ENCODE results near the gene CALML4. TPM values are rescaled to one million over a fixed set of nuclear protein-coding genes. Genes with fewer than 3 reads are reported as not detected.
"Not testable (repeated sequence)": the region's sequence is repeated elsewhere in the genome, so short reads cannot be mapped to it uniquely, and the experiment has no call there.

Gene CALML4
- total RNA-seq, 1 experiment from 2014 or later: 12.6 TPM

DNA sequence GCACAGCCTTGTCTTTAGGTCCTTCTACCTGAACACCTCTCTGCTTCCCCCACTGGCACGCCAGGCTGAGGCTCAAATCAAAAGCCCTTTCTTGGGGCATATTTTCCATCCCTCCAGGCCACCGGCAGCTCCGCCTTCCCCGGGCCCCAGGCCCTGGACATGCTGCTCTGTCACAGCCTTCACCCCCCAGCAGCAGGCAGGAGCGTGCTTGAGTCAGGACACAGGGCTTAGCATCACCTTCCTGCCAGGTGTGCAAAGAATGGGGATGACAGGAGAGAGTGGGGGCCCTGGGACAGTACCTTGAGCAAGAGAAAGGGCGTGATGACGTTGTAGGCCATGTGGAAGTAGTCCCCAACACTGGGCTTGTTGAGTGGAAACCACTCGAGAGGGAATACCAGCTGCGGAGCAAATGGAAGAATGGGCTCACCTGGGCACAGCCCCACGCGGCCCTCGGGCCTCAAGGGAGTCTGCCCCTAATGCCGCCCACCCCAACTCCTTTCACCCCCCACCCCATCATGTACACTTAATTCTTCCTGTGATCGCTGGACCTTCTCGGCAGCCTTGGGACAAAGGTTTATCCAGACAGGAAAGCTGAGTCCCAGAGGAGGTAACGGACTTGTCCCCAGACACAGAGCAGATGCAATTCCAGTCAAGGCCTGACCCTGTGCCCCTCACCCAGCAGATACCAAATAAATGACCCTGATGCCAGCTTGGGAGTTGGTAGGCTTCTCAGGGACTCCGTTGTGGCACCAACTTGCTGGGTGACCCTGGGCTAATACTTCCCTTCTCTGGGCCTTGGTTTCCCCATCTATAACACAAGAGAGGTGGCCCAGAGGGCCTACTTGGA lies 9.1 kb upstream of the CALML4 start:
- Histone ChIP-seq H3K4me2 (no peak overlapping the region), H3F3A (ENCODE audit: insufficient read depth, low read depth) (no peaks in the 10 kb centered on the region), H3K4me3 (no peak overlapping the region), H3K9me2 (ENCODE audit: insufficient read depth) (no peaks in the 10 kb centered on the region), H2AFZ (no peak overlapping the region), H3K9me3 (ENCODE audit: insufficient read depth, low read depth) (no peaks in the 10 kb centered on the region), H3K4me1 (replicated peaks; ENCODE audit: insufficient read depth) (no peaks in the 10 kb centered on the region), H3K27ac (no peak overlapping the region), H3K79me2 (ENCODE audit: low read depth) (peaks cover 6% of the 10 kb centered on the region; the same call in 1 of the 2 replicates), H3K27me3 (ENCODE audit: insufficient read depth, low read depth) (no peaks in the 10 kb centered on the region), H3K36me3 (ENCODE audit: low read depth) (no peaks in the 10 kb centered on the region), H4K20me1 (ENCODE audit: insufficient read depth) (no peaks in the 10 kb centered on the region)
- ChIA-PET POLR2A (ENCODE audit: unreplicated experiment) (no interaction called here), CTCF (no interaction called here)
- intact Hi-C loops (cut with micrococcal nuclease; ENCODE audit: unreplicated experiment): no loop called here
- no TSS peak for BruUV-seq (replicated peaks)
- DNase-seq: no peak
- TF ChIP-seq CTCF (conservative IDR thresholded peaks at IDR 0.05) (no peak), EZH2 (IDR thresholded peaks at IDR 0.05; ENCODE audit: low read depth) (no peak)

- BruUV-seq (replicated peaks); H3F3A ChIP-seq (ENCODE audit: insufficient read depth, low read depth); H3K36me3 ChIP-seq (ENCODE audit: low read depth); intact Hi-C loops (cut with micrococcal nuclease; ENCODE audit: unreplicated experiment); H3K4me1 ChIP-seq (replicated peaks; ENCODE audit: insufficient read depth); DNase-seq; H3K4me2 ChIP-seq; POLR2A ChIA-PET (ENCODE audit: unreplicated experiment); CTCF ChIA-PET; H3K4me3 ChIP-seq; H3K9me2 ChIP-seq (ENCODE audit: insufficient read depth); H3K27ac ChIP-seq; H3K79me2 ChIP-seq (ENCODE audit: low read depth); H4K20me1 ChIP-seq (ENCODE audit: insufficient read depth); H2AFZ ChIP-seq; H3K9me3 ChIP-seq (ENCODE audit: insufficient read depth, low read depth); H3K27me3 ChIP-seq (ENCODE audit: insufficient read depth, low read depth): not testable (repeated sequence)
These were observed 8.3 kb upstream of the CALML4 start for GRCh38 chr15:68213491-68213845.

- Histone ChIP-seq H3K9me2 (ENCODE audit: insufficient read depth) (no peaks in the 10 kb centered on the region), H3F3A (ENCODE audit: insufficient read depth, low read depth) (no peaks in the 10 kb centered on the region), H3K4me1 (replicated peaks; ENCODE audit: insufficient read depth) (no peaks in the 10 kb centered on the region), H3K27ac (no peak overlapping the region), H4K20me1 (ENCODE audit: insufficient read depth) (no peaks in the 10 kb centered on the region), H3K9me3 (ENCODE audit: insufficient read depth, low read depth) (no peaks in the 10 kb centered on the region), H3K79me2 (ENCODE audit: low read depth) (peaks cover 3% of the 10 kb centered on the region; the same call in 1 of the 2 replicates), H3K4me3 (no peak overlapping the region), H3K36me3 (ENCODE audit: low read depth) (no peaks in the 10 kb centered on the region), H2AFZ (no peak overlapping the region), H3K27me3 (ENCODE audit: insufficient read depth, low read depth) (no peaks in the 10 kb centered on the region), H3K4me2 (no peak overlapping the region)
- intact Hi-C loops (cut with micrococcal nuclease; ENCODE audit: unreplicated experiment): no loop called here
- ChIA-PET POLR2A (ENCODE audit: unreplicated experiment) (interaction anchor here (0.5 kb wide), 1 partner anchor 1572 kb away, joined by 3 read pairs; no protein-coding TSS in a partner anchor), CTCF (no interaction called here)
- TF ChIP-seq CTCF (conservative IDR thresholded peaks at IDR 0.05) (no peak), EZH2 (IDR thresholded peaks at IDR 0.05; ENCODE audit: low read depth) (no peak)
- DNase-seq: no peak
- BruUV-seq (replicated peaks): no TSS peak
These were observed 6.7 kb upstream of the CALML4 start for GRCh38 chr15:68211656-68212320.
